Measurements from ENCODE around the gene BSG.
"Not testable (repeated sequence)": the region's sequence is repeated elsewhere in the genome, so short reads cannot be mapped to it uniquely, and the experiment has no call there.

The BSG gene

DNA sequence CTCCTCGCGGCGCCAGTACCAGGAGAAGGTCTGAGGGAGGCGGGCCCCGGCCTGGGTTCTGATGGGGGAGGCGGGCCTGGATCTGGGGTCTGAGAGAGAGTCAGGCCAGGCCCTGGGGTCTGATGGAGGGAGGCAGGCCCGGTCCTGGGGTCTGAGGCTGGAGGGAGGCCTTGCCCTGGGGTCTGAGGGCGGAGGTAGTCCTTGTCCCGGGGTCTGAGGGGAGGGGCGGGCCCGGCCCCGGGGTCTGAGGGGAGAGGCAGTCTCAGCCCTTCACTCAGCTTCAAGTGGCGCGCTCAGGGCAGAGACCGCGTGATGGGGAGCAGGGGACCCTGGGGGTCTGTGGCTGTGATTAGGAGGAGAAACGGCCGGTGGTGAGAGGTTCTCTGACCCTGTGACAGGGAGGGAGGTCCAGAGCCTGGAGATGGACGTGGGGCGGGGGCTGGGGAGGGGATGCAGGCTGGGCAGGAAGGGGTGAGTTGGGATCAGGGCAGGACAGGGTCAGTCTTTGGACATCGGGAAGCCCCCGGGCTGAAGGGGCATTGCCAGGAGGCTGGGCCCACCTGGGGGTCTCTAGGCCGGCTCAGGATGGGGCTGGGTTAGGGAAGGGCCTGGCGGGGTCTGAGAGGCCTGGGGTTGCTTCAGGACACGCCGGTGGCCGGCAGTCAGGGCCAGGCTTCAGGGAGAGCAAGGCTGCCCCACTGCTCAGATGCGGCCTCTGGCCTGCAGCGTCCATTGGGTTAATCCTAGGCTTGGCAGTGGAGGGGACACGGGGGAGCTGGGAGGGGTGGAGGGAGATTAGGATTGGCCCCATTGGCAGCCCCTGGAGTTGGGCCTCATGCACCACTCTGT is 36.0 kb downstream of the BSG start:
- no peak for FAIRE-seq

GRCh38 chr19:609004-609346 is 36.6 kb downstream of the BSG start:
- no peak for FAIRE-seq

- no peak for FAIRE-seq
Observed at GRCh38 chr19:610071-610800, 37.8 kb downstream of the BSG start.

DNA sequence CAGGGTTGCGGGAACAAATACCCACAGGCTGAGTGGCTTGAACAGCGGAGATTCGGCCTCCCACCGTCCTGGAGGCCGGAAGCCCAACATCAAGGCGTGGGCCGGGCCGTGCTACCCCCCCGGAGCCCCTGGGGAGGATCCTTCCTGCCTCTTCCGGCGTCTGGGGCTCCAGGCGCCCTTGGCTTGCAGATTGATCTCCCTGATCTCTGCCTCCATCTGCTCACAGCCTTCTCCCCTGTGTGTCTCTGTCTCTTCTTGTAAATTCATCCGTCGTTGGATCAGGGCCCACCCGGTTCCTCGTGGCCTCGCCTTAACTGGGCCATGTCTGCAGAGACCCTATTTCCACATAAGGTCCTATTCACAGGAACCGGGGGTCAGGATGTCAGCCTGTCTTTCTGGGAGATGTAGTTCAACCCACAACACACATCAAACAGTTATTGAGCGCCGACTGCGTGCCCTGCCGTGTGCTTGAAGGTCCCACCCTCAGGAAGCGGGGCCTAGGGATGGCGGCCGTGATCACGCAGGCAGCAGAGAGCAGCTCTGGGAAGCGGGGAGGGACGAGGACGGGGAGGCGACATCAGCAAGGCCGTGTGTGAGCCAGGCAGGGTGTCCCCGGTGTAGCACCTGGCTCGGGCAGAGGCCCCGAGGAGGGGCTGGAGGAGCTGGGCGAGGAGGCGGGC is 38.5 kb downstream of the BSG start:
- FAIRE-seq: no peak

- FAIRE-seq: no peak
Observed at GRCh38 chr19:611481-611868, 39.1 kb downstream of the BSG start.

DNA sequence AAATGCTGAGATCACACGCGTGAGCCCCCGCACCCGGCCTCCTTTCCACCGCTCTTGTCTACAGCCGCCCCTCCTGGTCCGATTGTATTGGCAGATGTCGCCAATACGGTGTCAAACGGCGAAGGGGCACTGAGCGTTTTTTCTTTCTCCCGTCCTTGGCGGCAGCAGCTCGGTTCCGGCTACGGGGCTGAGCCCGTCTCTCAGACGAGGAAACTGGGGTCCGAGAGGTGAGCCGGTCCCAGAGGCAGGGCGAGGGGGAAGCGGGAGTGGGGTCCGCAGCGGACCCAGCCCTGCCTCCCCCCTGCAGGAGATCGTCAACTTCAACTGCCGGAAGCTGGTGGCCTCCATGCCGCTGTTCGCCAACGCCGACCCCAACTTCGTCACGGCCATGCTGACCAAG is 40.5 kb downstream of the BSG start:
- no peak for FAIRE-seq

- no peak for FAIRE-seq
Observed at GRCh38 chr19:613732-614567, 41.6 kb downstream of the BSG start.

- FAIRE-seq: no peak
Observed at GRCh38 chr19:615619-616018, 43.2 kb downstream of the BSG start.

DNA sequence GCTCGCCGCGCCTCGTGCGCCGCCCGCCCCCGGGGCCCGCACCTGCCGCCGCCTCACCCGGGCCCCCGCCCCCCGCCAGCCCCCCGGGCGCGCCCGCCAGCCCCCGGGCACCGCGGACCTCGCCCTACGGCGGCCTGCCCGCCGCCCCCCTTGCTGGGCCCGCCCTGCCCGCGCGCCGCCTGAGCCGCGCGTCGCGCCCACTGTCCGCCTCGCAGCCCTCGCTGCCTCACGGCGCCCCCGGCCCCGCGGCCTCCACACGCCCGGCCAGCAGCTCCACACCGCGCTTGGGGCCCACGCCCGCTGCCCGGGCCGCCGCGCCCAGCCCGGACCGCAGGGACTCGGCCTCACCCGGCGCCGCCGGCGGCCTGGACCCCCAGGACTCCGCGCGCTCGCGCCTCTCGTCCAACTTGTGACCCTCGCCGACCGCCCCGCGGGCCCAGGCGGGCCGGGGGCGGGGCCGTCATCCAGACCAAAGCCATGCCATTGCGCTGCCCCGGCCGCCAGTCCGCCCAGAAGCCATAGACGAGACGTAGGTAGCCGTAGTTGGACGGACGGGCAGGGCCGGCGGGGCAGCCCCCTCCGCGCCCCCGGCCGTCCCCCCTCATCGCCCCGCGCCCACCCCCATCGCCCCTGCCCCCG is 43.8 kb downstream of the BSG start:
- no peak for FAIRE-seq

DNA sequence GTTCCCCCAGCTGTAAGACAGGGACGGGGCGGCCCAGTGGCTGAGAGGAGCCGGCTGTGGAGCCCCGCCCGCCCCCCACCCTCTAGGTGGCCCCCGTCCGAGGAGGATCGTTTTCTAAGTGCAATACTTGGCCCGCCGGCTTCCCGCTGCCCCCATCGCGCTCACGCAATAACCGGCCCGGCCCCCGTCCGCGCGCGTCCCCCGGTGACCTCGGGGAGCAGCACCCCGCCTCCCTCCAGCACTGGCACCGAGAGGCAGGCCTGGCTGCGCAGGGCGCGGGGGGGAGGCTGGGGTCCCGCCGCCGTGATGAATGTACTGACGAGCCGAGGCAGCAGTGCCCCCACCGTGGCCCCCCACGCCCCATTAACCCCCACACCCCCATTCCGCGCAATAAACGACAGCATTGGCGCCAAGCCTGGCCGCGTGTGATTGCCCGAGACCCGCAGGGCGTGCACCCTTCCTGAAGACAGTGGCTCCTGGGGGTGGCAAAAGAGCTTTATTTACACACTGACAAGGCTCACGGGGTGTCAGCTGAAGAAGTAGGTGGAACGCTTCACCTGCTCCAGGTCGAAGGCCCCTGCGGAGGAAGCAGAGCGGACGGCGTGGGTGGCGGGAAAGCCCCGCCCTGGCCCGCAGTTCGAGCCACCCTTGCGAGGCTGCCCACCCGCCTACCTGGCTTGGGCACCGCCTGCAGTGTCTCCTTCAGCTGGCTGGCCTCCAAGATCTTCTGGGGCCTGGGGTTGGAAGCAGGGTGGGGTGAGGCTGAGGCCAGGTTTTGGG is 44.5 kb downstream of the BSG start:
- FAIRE-seq: no peak

GRCh38 chr19:617551-618246 is 45.3 kb downstream of the BSG start:
- no peak for FAIRE-seq

DNA sequence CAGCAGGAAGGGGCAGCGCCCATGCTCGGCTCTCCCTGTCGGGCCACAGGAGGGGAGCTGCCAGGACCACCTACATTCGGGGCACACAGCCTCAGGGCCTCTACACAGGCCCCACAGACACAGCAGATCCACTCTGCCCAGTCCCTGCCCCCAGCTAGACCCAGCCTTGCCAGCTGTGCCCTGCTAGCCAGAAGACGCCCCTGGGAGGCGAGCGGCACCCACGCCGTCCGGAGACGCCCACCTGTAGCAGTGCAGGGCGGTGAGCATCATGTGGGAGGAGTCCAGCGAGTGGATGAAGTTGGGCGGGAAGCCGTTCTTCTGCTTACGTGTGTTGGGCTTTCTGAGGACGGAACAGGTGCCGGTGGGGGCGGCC is 45.8 kb downstream of the BSG start:
- FAIRE-seq: no peak

DNA sequence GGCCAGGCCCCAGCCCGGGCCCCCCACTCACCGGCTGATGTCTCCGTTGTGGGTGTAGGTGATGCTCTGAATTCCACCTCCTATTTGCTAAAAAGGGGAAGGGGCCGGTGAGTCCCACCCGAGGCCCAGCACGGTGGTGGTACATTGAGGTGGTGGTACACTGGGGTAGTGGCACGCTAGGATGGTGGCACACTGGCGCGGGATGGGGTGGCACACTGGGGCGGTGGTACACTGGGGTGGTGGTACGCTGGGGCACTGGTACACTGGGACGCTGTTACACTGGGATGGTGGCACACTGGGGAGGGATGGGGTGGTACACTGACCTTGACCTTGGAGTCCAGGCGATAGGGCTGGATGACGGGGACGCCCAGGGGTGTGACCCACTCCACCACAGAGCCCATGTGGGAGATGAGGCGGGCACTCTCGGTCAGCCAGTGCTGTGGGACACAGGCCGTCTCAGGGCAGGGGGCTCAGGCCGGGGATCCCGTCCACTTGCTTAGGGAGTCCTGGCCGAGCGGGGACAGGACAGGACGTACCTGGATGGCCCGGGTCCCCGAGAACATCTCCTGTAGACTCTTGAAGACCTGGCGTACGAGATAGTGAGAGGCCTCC is 46.4 kb downstream of the BSG start:
- no peak for FAIRE-seq

- FAIRE-seq: no peak
Observed at GRCh38 chr19:619286-620002, 47.0 kb downstream of the BSG start.

GRCh38 chr19:620166-620862 is 47.9 kb downstream of the BSG start:
- no peak for FAIRE-seq

- FAIRE-seq: not testable (repeated sequence)
Observed at GRCh38 chr19:621191-621590, 48.8 kb downstream of the BSG start.

DNA sequence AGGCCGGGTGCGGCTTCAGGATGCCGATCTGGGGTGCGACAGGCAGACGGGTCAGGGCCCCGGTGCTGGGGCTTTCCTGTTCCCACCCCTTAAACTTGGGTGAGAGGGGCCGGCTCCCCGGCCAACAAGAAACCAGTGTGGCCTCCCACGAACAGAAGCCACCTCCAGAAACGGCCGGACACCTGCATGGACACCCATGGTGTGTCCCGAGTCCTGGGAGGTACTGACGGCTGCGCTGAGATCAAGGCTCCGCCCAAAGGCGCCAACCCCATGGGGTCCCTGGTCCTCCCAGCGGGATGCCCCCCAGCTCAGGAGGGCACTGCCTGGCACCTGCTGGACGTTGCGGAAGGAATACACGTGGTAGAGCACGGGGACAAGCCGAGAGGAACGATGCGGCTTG is 49.4 kb downstream of the BSG start:
- no peak for FAIRE-seq

- FAIRE-seq: no peak
Observed at GRCh38 chr19:622666-623065, 50.3 kb downstream of the BSG start.
